ENCODE data around the gene POLR2B. TPM values are rescaled to one million over a fixed set of nuclear protein-coding genes. Genes with fewer than 3 reads are reported as not detected.

The POLR2B gene
- total RNA-seq, 1 donor: 99.2 TPM

- H4K20me1 ChIP-seq (ENCODE audit: insufficient read depth, low read length): no peaks in the 10 kb centered on the region
- H3K4me2 ChIP-seq (ENCODE audit: insufficient read depth, low read length): no peak overlapping the region
- no peaks in the 10 kb centered on the region for H3K9me3 ChIP-seq (ENCODE audit: low read depth, low read length)
- H3K36me3 ChIP-seq (ENCODE audit: insufficient read depth, low read length): peaks cover 54% of the 10 kb centered on the region
- H2AFZ ChIP-seq (ENCODE audit: low read length): no peak overlapping the region
- H3K27me3 ChIP-seq (ENCODE audit: insufficient read depth, low read length): no peaks in the 10 kb centered on the region
- DNase-seq (ENCODE audit: insufficient read length, low spot score, missing footprints): no peak
- no peaks in the 10 kb centered on the region for H3K79me2 ChIP-seq (ENCODE audit: insufficient read depth, low read length)
- H3K4me3 ChIP-seq (ENCODE audit: insufficient read depth, low read length): no peak overlapping the region
- peak overlapping the region; percentile 8 for H3K27ac ChIP-seq (ENCODE audit: low read depth, low read length)
- peak; percentile 20 for TF ChIP-seq CTCF (IDR thresholded peaks at IDR 0.05; ENCODE audit: extremely low read depth, low read depth, low read length)
- peaks cover 40% of the 10 kb centered on the region for H3K4me1 ChIP-seq (ENCODE audit: insufficient read depth, low read length)
These were observed 40.3 kb downstream of the POLR2B start for GRCh38 chr4:57018980-57019379.

- H3K4me3 ChIP-seq (ENCODE audit: insufficient read depth, low read length): no peak overlapping the region
- no peak overlapping the region for H2AFZ ChIP-seq (ENCODE audit: low read length)
- no peaks in the 10 kb centered on the region for H3K27me3 ChIP-seq (ENCODE audit: insufficient read depth, low read length)
- H4K20me1 ChIP-seq (ENCODE audit: insufficient read depth, low read length): no peaks in the 10 kb centered on the region
- no peaks in the 10 kb centered on the region for H3K79me2 ChIP-seq (ENCODE audit: insufficient read depth, low read length)
- no peak overlapping the region for H3K4me2 ChIP-seq (ENCODE audit: insufficient read depth, low read length)
- H3K4me1 ChIP-seq (ENCODE audit: insufficient read depth, low read length): peaks cover 42% of the 10 kb centered on the region
- no peaks in the 10 kb centered on the region for H3K9me3 ChIP-seq (ENCODE audit: low read depth, low read length)
- DNase-seq (ENCODE audit: insufficient read length, low spot score, missing footprints): peak; percentile 58
- H3K27ac ChIP-seq (ENCODE audit: low read depth, low read length): peak overlapping the region; percentile 88
- TF ChIP-seq CTCF (IDR thresholded peaks at IDR 0.05; ENCODE audit: extremely low read depth, low read depth, low read length): no peak
- peaks cover 63% of the 10 kb centered on the region for H3K36me3 ChIP-seq (ENCODE audit: insufficient read depth, low read length)
These were observed 41.9 kb downstream of the POLR2B start for GRCh38 chr4:57020467-57021101.

GRCh38 chr4:57023104-57023503, 44.4 kb downstream of the POLR2B start:
- H3K27me3 ChIP-seq (ENCODE audit: insufficient read depth, low read length): no peaks in the 10 kb centered on the region
- H2AFZ ChIP-seq (ENCODE audit: low read length): no peak overlapping the region
- TF ChIP-seq CTCF (IDR thresholded peaks at IDR 0.05; ENCODE audit: extremely low read depth, low read depth, low read length): no peak
- H3K9me3 ChIP-seq (ENCODE audit: low read depth, low read length): no peaks in the 10 kb centered on the region
- H3K4me2 ChIP-seq (ENCODE audit: insufficient read depth, low read length): no peak overlapping the region
- H3K36me3 ChIP-seq (ENCODE audit: insufficient read depth, low read length): peaks cover 68% of the 10 kb centered on the region
- no peaks in the 10 kb centered on the region for H4K20me1 ChIP-seq (ENCODE audit: insufficient read depth, low read length)
- DNase-seq (ENCODE audit: insufficient read length, low spot score, missing footprints): peak; percentile 80
- H3K27ac ChIP-seq (ENCODE audit: low read depth, low read length): peak overlapping the region; percentile 88
- peaks cover 42% of the 10 kb centered on the region for H3K4me1 ChIP-seq (ENCODE audit: insufficient read depth, low read length)
- no peaks in the 10 kb centered on the region for H3K79me2 ChIP-seq (ENCODE audit: insufficient read depth, low read length)
- H3K4me3 ChIP-seq (ENCODE audit: insufficient read depth, low read length): no peak overlapping the region

- Histone ChIP-seq H3K36me3 (ENCODE audit: insufficient read depth, low read length) (peaks cover 91% of the 10 kb centered on the region), H3K4me3 (ENCODE audit: insufficient read depth, low read length) (no peak overlapping the region), H2AFZ (ENCODE audit: low read length) (no peak overlapping the region), H3K27ac (ENCODE audit: low read depth, low read length) (peak overlapping the region; percentile 46), H3K27me3 (ENCODE audit: insufficient read depth, low read length) (no peaks in the 10 kb centered on the region), H3K79me2 (ENCODE audit: insufficient read depth, low read length) (peaks cover 31% of the 10 kb centered on the region), H3K9me3 (ENCODE audit: low read depth, low read length) (no peaks in the 10 kb centered on the region), H4K20me1 (ENCODE audit: insufficient read depth, low read length) (no peaks in the 10 kb centered on the region), H3K4me1 (ENCODE audit: insufficient read depth, low read length) (no peaks in the 10 kb centered on the region), H3K4me2 (ENCODE audit: insufficient read depth, low read length) (no peak overlapping the region)
- no peak for TF ChIP-seq CTCF (IDR thresholded peaks at IDR 0.05; ENCODE audit: extremely low read depth, low read depth, low read length)
- DNase-seq (ENCODE audit: insufficient read length, low spot score, missing footprints): no peak
These were observed 55.8 kb downstream of the POLR2B start for GRCh38 chr4:57034520-57034919.
